GM12891 (cell line): ENCODE data around the gene INKA1.
A peak's percentile ranks its signal among the peaks of the same experiment; 100 is the strongest.

ENCODE experiments used
- DNase-seq: peaks from one replicate; pipeline ENCODE4 v3.0.0; 2011; ENCODE audit warnings: low spot score; ENCODE audit not compliant: insufficient read length
- FAIRE-seq: peaks from 2 replicates; lab custom pipeline; 2011; peaks lifted over from hg19 to GRCh38; lab: Jason Lieb, UNC
- PAX5 ChIP-seq: IDR thresholded peaks from 2 replicates; pipeline ENCODE4 v1.6.1; 2011; ENCODE audit warnings: low read length, moderate library complexity, mild to moderate bottlenecking; ENCODE audit not compliant: insufficient read depth, severe bottlenecking
- POLR2A ChIP-seq: IDR thresholded peaks from 2 replicates; pipeline ENCODE4 v1.6.1; 2011; ENCODE audit warnings: low read depth, low read length, control low read depth
- POLR2AphosphoS5 ChIP-seq: IDR thresholded peaks from 2 replicates; pipeline ENCODE4 v1.6.1; 2011; ENCODE audit warnings: low read depth, low read length, control low read depth
- POU2F2 ChIP-seq: IDR thresholded peaks from 2 replicates; pipeline ENCODE4 v1.6.1; 2011; ENCODE audit warnings: low read depth, mild to moderate bottlenecking, control low read depth, low read length, moderate library complexity
- SPI1 ChIP-seq: IDR thresholded peaks from 2 replicates; pipeline ENCODE4 v1.6.1; 2011; ENCODE audit warnings: low read depth, low read length, control low read depth
- TAF1 ChIP-seq: IDR thresholded peaks from 2 replicates; pipeline ENCODE4 v1.6.1; 2011; ENCODE audit warnings: low read depth, low read length, control low read depth

The INKA1 gene

GRCh38 chr3:49794926-49795905 is 7.8 kb upstream of the INKA1 start:
- DNase-seq = no peak
- no peak for FAIRE-seq
- TF ChIP-seq POLR2A = no peak
- TF ChIP-seq PAX5 = no peak
- no peak for TF ChIP-seq POU2F2
- no peak for TF ChIP-seq TAF1
- TF ChIP-seq POLR2AphosphoS5 = no peak
- no peak for TF ChIP-seq SPI1

DNA sequence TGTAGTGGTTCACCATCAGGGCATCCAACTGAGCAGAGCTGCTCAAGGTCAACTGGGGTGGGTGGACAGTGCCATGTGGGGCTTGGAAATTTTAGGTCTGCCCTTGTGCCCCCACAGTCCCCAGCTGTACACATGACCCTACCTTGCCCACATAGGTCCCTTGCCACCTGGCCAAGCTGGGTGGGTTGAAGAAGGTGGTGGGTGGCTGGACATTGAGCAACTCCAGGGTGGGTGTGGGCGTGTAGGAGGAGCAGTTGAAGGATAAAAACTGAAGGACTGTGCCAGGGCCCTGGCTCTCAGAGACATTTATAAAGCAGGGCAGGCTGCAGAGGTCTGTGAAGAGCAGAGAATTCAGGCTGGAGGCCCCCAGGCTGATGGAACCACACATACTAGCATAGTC is 4.0 kb upstream of the INKA1 start:
- DNase-seq (no peak), FAIRE-seq (no peak)

GRCh38 chr3:49799761-49800160 is 3.3 kb upstream of the INKA1 start, which contains the start of gene CDHR4:
CDHR4 (minus strand) TSS chr3:49799873; CDS start chr3:49799812, 61 bp downstream.
- FAIRE-seq (no peak), DNase-seq (no peak)
- TF ChIP-seq POLR2A (no peak), PAX5 (no peak), SPI1 (no peak), POU2F2 (no peak), POLR2AphosphoS5 (no peak), TAF1 (no peak)

More for the DNA sequence above, 4.0 kb upstream of the INKA1 start:
- no peak for TF ChIP-seq PAX5
- no peak for TF ChIP-seq SPI1
- TF ChIP-seq TAF1 = no peak
- TF ChIP-seq POU2F2 = no peak
- TF ChIP-seq POLR2AphosphoS5 = no peak
- TF ChIP-seq POLR2A = no peak

- DNase-seq (no peak), FAIRE-seq (no peak)
- TF ChIP-seq POLR2AphosphoS5 = no peak
- TF ChIP-seq PAX5 = no peak
- TF ChIP-seq TAF1 = no peak
- TF ChIP-seq POU2F2 = no peak
- no peak for TF ChIP-seq POLR2A
- no peak for TF ChIP-seq SPI1
Measured at GRCh38 chr3:49801160-49801559, 1.9 kb upstream of the INKA1 start.

DNA sequence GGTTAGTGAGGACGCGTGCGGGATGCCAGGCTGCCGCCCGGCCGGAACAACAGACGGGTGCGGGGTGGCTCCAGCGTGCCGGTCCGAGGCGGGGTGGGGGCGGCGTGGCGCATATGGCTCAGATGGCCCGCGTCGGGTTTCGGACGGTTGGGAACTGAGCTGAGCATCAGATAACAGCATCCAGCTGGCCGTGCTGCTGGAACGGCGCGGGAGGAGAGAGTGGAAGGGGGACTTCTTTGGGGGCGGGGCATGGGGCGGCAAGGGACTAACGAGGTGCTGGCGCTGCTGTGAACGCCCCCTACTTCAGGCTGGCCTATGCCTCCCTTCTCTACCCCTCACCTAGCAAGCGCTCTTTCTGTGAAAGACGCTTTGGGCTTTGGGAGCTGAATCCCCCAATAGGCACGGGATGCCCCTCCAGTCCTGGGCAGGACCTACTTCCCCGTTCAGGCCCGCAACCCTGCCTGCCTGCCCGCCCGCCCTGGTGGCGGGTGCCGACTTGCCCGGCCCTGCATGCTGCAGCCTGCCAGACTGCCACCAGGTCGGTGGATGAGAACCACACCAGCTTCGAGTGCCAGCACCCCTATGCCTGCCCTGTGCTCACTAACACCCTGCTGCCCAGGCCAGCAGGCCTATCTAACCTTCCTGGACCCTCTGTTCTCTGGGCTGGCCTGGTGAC is 542 bp downstream of the INKA1 start:
- FAIRE-seq = peak; percentile 82
- DNase-seq = no peak

GRCh38 chr3:49804141-49805041 is 1.3 kb downstream of the INKA1 start:
- DNase-seq = no peak
- TF ChIP-seq SPI1 = no peak
- no peak for TF ChIP-seq PAX5
- TF ChIP-seq POLR2A = no peak
- TF ChIP-seq TAF1 = no peak
- TF ChIP-seq POU2F2 = no peak
- no peak for TF ChIP-seq POLR2AphosphoS5
- FAIRE-seq = peak; percentile 26

More for the DNA sequence above, 542 bp downstream of the INKA1 start:
- TF ChIP-seq POU2F2 (no peak), PAX5 (no peak), POLR2AphosphoS5 (no peak; the same call in 1 of the 2 replicates), POLR2A (no peak), TAF1 (no peak), SPI1 (no peak)

GRCh38 chr3:49805367-49805782 is 2.3 kb downstream of the INKA1 start:
- FAIRE-seq = peak; percentile 87
- TF ChIP-seq POLR2AphosphoS5 (0 out of 2 replicates have a peak, but pooled peaks have one; percentile 25), POLR2A (no peak)

GRCh38 chr3:49805897-49806701 is 3.0 kb downstream of the INKA1 start:
- DNase-seq = no peak
- FAIRE-seq = peak; percentile 65
- TF ChIP-seq POLR2AphosphoS5 (no peak; the same call in 1 of the 2 replicates), POLR2A (peak; percentile 44; the same call in 1 of the 2 replicates)

More at GRCh38 chr3:49805367-49805782, 2.3 kb downstream of the INKA1 start:
- no peak for DNase-seq

DNA sequence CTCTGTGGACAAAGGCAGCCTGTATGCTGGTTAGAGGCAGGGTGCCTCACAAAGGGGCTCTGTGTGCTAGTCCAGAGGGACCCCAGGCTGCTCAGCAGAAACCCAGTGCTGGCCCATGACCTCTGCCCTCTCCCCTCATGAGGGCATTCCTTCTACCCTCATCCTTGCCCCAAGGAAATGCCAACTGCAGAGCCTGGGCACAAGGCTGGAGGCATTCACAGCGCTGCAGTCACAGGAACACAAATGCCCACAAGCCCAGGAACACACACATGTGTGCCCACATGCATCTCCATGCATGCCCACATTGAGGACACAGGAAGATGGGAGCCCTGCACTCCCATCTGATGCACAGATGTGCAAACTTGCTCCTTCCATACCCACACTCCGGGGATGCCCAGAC is 3.8 kb downstream of the INKA1 start:
- DNase-seq (no peak), FAIRE-seq (peak; percentile 16)
- TF ChIP-seq SPI1 = no peak
- TF ChIP-seq POLR2A = no peak
- no peak for TF ChIP-seq PAX5
- no peak for TF ChIP-seq POU2F2
- TF ChIP-seq POLR2AphosphoS5 = no peak
- TF ChIP-seq TAF1 = no peak
